Astrocyte of the cerebellum (primary cell): ENCODE measurements around the gene FIBCD1.

Source experiments
- DNase-seq: peaks from one replicate; pipeline ENCODE4 v3.0.0-alpha.2; 2011; ENCODE audit warnings: low read depth
- H3K4me3 ChIP-seq: 2 replicates; pipeline ENCODE4 v1.5.1; 2011; ENCODE audit warnings: mild to moderate bottlenecking, low read depth, low read length, moderate library complexity
- in situ Hi-C: cut with HindIII; loops from 2 replicates; pipeline ENCODE4 v1.10.0; 2017; ENCODE audit warnings: low sequenced_read_pairs
- TF ChIP-seq, protein P1 (sequence below): IDR thresholded peaks from 2 replicates; pipeline ENCODE4 v1.5.1; 2012; ENCODE audit warnings: low read length, low read depth, moderate library complexity, mild to moderate bottlenecking; ENCODE audit errors: missing control alignments

Gene FIBCD1

DNA sequence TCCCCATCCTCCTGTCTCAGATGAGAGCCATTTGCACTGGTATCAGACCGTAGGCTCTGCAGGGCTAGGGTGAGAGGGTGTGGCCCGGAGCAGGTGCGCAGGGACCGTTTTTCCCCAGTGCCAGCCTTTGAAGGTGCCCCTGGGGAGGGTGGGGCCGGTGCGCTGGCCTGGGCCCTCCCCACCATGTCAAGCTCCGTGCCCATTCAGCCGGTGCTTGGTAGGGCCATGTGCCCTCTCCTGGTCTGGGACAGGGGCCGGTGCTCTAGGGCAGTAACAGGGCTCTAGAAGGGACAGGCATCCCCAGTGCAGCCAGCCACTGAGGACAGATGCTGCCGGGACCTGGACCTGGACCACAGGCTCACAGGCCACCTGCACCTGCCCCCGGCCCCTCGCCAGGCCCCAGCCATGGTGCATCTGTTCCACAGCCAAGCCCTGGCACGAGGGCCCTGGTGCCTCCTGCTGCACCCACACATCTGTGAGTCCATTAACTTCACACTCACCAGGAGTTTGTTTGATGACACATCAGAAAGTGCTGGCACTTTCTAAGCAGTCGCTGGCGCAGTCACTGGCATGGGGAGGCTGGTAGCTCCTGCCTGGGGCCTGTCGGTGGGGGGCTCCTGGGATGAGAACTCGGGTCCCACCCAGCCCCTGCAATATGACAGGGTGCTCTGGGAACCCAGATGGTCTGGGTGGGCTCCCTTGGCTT, 37.4 kb downstream of the FIBCD1 start:
- DNase-seq = no peak
- in situ Hi-C loops = loop anchor here (5.0 kb wide), 1 partner anchor 66 kb away; no protein-coding TSS in a partner anchor
- TF ChIP-seq, protein P1, sequence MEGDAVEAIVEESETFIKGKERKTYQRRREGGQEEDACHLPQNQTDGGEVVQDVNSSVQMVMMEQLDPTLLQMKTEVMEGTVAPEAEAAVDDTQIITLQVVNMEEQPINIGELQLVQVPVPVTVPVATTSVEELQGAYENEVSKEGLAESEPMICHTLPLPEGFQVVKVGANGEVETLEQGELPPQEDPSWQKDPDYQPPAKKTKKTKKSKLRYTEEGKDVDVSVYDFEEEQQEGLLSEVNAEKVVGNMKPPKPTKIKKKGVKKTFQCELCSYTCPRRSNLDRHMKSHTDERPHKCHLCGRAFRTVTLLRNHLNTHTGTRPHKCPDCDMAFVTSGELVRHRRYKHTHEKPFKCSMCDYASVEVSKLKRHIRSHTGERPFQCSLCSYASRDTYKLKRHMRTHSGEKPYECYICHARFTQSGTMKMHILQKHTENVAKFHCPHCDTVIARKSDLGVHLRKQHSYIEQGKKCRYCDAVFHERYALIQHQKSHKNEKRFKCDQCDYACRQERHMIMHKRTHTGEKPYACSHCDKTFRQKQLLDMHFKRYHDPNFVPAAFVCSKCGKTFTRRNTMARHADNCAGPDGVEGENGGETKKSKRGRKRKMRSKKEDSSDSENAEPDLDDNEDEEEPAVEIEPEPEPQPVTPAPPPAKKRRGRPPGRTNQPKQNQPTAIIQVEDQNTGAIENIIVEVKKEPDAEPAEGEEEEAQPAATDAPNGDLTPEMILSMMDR = no peak
- H3K4me3 ChIP-seq = no peak overlapping the region

DNA sequence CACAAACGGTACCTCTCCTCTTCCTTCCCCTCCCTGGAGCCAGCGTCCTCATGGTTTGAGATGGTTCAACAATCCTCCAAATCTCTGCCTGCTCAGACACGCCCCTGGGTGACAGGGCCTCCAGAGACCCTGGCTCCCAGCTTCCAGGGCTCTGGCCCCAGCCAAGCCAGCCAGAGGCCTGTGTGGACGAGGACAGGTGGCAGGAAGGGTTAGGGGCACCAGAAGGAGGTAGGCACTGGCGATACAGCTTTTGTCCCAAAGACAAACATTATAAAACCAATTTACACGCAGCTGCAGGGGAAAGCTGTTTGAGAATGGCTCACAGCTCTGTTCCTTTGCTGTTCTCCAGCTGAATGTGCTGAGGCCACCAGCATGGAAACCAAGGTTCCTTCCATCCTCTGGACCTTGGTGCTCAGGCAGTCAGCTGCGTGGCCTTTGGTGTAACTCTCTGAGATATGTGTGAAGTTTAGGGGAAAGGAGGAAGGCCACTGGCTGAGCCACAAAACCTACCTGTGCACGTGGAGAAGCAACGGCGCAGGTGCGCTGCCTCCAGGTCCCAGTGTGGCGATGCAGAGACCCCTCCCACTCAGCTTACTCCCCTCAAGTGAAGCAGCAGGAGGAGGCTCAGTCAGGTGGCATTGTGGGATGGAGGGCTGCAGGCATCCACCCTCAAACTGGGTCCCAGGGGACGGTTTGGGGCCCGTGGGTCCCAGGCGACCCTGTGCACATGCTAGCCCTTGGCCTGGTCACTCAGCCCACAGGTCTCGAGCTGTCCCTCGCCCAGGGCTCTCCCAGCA, 38.1 kb downstream of the FIBCD1 start:
- in situ Hi-C loops = loop anchor here (5.0 kb wide), 1 partner anchor 66 kb away; no protein-coding TSS in a partner anchor
- no peak overlapping the region for H3K4me3 ChIP-seq
- TF ChIP-seq, protein P1 = no peak
- DNase-seq = no peak

DNA sequence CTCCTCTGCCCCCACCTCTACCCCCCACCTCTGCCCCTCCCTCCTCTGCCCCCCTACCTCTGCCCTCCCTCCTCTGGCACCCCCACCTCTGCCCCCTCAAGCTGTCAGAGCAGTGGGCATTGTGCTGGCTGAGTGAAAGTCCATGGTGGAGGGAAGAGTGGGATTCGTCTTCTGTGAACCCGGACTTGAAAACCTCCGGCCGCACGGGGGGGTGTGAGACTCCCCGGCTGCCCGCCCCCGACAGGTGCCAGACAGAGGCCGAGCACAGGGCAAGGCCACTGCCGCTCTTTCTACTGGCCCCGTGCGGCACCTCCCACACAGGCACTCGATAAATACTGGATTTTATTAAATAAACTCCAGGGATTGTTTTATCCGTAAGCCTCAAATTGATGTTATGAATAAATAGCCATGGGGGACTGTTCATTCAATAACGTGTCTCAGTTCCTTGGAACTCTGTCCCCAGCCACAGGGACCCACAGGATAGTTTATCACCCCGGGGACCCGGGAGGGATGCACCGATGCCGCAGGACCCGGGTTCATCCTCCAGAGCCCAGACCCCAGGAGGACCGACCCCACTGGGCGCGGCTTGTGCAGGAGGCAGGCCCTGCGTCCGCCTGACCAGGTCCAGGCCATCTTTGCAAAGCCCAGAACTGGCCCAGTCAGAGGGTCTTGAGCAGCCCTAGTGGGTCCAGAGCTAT, 39.8 kb downstream of the FIBCD1 start:
- in situ Hi-C loops = no loop called here
- TF ChIP-seq, protein P1 = no peak
- DNase-seq = no peak
- H3K4me3 ChIP-seq = no peak overlapping the region

DNA sequence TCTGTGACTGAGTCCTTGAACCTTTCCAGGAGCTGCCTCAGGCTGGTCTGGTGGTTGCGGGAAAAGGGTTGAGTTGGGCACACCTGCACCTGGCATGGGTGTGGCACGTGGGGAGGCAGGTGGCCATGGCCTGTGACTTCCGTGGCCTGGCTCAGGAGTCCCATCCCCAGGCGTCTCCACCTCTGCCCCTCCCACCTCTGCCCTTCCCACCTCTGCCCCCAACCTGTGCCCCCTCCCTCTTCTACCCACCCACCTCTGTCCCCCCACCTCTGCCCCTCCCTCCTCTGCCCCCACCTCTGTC, 40.5 kb downstream of the FIBCD1 start:
- H3K4me3 ChIP-seq = no peak overlapping the region
- no peak for DNase-seq
- TF ChIP-seq, protein P1 = no peak
- in situ Hi-C loops = no loop called here

DNA sequence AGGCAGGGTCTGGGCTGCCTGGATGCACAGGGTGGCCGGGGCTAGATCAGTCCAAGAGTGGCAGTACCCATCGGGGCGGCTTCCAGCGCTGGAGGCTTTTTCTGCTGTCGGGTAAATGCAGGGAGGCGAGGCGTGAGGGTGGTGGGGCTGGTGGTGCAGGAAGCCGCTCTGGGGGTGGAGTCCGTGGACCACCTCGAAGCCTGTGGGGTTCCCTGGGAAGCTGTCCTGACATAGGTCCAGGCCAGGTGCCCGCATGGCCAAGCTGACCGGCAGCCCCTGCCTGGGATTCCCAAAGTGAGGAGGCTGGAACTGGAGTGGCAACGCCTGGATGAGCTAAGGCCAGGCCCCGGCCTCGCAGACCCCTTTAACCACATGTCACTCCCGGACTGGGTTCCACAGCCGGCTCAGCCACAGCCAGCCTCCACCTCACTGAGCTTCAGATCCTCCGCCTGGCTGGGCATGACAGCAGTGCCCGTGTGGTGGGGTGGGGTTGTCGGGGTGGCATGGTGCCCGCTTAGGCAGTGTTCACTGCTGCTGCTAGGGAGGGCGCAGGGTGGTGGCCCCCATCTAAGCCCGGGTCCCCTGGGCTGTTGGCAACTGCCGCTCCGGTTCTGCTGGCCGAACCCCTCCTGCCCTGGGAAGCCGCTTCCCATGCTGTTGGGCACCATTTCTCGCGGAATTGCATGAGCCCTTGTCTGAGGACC, 41.0 kb downstream of the FIBCD1 start:
- TF ChIP-seq, protein P1 = no peak
- in situ Hi-C loops = no loop called here
- H3K4me3 ChIP-seq = no peak overlapping the region
- no peak for DNase-seq
